Activated T-helper 9 cell treated with anti-CD3 and anti-CD28 coated beads, Interleukin-2, amount 50 U/mL, for 16 hours (primary cell): ENCODE data around the gene LRRC8E.
"Not testable (repeated sequence)": the region's sequence is repeated elsewhere in the genome, so short reads cannot be mapped to it uniquely, and the experiment has no call there.

Experiments
- DNase-seq: peaks from one replicate; pipeline ENCODE4 v3.0.0-alpha.2; 2020; ENCODE audit warnings: low read depth

The LRRC8E gene

GRCh38 chr19:7855426-7856108, 32.7 kb upstream of the LRRC8E start:
- DNase-seq, result no peak

- DNase-seq, result no peak
Observed at GRCh38 chr19:7856109-7856591, 32.2 kb upstream of the LRRC8E start.

GRCh38 chr19:7856679-7857663, 31.3 kb upstream of the LRRC8E start:
- no peak for DNase-seq

DNA sequence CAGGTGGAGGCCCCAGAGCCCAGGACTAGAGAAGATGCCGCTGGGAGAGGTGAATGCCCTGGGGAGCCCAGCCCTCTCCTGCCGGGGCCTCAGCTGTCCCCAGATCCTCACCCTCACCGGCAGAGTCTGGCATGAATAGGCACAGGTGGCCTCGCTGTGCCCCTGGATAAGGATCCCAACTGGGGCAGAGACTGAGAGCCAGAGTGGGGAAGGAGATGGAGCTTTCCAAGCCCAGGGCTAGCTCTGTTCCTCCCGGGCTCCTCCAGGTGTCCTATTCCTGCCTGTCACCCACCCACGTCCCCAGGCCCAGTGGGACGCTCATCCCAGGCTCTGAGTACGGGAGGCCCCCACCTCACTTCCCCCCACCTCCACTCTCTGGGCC, 30.6 kb upstream of the LRRC8E start:
- no peak for DNase-seq

DNA sequence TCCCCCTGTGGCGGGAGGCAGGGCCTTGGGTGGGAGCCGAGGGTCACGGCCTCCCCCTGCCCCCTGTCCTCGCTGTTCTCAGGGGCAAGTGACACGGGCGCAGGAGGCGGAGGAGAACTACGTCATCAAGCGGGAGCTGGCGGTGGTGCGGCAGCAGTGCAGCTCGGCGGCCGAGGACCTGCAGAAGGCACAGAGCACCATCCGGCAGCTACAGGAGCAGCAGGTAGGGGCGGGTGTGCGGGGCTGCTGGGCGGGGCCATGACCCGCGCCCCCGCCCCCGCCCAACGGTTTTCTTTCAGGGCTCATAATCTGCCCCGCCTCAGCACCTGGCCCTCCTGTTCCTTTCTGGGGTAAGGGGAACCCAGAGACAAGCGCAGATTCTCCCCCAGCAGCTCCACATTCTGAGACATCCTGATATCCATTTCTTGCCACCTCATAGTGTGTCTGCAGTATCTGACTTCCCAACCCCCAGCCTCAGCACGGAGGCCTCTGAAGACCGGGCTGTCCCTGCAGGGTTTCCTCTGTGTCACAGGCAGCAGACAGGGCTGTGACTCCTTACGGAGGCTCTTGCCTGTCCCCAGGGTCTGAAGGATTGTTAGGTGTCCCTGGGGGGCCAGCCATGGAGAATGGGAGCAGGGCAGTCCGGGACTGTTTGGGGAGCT, 30.1 kb upstream of the LRRC8E start:
- DNase-seq, result no peak

DNA sequence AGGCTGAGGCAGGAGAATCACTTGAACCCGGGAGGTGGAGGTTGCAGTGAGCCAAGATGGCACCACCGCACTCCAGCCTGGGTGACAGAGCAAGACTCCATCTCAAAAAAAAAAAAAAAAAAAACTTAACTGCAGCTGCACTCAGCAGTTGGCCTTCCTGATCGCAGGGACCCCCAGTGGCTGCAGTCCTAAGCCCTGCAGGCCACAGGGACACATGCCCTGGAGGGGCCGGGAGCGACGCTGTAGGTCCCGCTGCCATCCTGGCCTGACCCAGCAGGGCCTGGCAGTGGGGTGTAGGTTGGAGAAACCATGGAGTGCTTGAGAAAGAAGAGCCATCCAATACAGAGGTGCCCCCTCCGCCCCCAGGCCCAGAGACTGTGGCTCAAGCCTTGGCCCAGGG, 29.2 kb upstream of the LRRC8E start:
- not testable (repeated sequence) for DNase-seq

GRCh38 chr19:7859831-7860713, 28.2 kb upstream of the LRRC8E start:
- DNase-seq, result no peak

GRCh38 chr19:7860714-7861618, 27.3 kb upstream of the LRRC8E start:
- no peak for DNase-seq

DNA sequence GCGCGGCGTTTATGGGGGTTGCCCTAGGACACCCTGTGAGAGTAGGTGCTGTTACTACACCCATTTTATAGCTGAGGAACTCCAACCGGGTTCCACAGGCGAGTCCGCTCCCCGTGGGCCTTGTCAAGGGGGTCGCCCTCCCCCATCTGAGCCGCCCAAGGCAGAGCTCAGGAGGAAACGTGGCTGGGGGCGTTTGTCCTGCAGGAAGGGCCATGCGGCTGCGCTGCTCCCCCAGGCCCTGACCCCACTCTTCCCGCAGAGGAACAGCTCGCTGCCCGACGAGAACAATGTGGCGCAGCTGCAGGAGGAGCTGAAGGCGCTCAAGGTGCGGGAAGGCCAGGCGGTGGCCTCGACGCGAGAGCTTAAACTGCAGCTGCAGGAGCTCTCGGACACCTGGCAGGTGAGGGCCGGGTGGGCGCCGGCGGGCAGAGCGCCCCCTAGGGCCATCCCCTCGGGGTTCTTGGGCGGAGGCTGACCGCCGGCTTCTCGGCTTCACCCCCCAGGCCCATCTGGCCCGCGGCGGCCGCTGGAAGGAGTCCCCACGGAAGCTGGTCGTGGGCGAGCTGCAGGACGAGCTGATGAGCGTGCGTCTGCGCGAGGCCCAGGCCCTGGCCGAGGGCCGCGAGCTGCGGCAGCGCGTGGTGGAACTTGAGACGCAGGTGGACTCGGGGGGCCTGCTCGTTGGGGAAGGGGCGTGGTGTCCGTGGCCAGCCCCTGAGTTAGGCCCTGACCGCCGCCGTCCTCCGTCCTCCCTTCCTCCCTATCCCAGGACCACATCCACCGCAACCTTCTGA, 26.5 kb upstream of the LRRC8E start:
- DNase-seq, result no peak

DNA sequence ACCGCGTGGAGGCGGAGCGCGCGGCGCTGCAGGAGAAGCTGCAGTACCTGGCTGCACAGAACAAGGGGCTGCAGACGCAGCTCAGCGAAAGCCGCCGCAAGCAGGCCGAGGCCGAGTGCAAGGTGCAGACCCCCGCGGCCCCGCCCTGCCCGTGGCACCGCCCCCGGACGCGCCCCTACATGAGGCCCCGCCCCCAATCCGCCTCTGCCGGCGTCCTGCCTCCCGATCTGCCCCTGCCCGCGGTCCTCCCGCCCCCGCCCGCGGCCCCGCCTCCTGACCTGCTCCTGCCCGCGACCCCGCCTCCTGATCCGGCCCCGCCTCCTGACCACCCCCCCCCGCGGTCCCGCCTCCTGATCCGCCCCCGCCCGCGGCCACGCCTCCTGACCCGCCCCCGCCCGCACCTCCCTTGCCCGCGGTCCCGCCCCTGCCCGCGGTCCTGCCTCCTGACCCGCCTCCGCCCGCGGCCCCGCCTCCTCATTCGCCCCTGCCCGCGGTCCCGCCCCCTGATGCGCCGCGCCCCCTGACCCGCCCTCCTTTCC, 25.8 kb upstream of the LRRC8E start:
- peak; percentile 66 for DNase-seq

DNA sequence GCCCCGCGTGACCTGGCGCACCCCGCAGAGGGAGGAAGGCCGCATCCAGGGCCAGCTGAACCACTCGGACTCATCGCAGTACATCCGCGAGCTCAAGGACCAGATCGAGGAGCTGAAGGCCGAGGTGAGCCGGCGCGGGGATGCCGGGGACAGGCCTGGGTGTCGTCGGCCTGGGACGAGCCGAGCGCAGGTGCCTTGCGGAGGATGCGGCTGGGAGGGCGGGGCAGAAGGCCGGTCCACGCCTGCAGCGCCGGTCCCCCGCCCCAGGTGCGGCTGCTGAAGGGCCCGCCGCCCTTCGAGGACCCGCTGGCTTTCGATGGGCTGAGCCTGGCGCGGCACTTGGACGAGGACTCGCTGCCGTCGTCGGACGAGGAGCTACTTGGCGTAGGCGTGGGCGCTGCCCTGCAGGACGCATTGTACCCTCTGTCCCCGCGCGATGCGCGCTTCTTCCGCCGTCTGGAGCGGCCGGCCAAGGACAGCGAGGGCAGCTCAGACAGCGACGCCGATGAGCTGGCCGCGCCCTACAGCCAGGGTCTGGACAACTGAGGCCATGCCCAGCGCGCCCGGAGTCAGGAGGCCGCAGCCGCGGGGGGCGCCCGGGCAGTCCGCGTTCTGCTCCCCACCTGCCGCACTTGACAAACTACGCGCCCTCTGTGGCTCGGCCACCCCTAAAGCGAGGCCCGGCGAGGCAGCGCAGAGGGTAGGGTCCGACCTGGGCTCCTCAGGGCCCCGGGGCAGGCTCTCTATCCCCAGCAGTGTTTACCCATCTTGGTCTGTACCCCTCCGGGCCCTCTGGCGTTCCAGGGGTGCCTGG, 24.9 kb upstream of the LRRC8E start:
- DNase-seq, result no peak

DNA sequence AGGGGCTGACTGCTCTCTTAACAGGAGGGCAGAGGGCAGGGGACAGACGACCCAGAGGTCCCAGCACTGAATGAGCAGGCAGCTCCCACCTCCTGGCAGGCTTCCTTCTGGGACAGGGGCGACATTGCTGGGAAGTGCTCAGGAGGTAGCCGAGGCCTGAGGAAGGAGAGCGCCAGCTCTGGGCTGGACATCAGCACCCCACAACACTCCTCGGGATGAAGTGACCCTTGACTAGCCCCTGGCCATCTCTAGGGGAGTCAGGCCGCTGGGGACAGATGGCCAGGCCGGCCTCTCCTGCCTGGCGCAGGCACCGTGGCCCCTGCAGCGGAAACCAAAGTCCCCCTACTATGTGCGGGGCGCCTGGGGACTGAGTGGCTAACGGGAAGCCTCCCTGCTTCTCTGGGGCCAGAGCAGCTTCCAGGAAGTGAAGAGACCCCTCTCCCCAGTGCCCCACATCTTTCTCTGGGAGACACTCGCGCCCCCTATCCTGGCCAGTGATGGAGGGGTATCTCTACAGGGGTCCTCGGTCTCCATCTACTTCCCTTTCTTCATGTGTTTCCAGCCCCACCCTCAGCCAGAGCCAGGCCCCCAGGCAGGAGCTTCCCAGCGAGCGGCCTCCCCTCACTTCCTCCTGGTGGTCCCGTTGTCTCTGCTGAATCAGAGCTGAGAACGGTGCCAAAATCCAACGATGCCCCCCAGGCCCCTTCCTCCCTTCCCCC, 24.2 kb upstream of the LRRC8E start:
- DNase-seq, result no peak

GRCh38 chr19:7864690-7865074, 23.6 kb upstream of the LRRC8E start:
- DNase-seq, result no peak

DNA sequence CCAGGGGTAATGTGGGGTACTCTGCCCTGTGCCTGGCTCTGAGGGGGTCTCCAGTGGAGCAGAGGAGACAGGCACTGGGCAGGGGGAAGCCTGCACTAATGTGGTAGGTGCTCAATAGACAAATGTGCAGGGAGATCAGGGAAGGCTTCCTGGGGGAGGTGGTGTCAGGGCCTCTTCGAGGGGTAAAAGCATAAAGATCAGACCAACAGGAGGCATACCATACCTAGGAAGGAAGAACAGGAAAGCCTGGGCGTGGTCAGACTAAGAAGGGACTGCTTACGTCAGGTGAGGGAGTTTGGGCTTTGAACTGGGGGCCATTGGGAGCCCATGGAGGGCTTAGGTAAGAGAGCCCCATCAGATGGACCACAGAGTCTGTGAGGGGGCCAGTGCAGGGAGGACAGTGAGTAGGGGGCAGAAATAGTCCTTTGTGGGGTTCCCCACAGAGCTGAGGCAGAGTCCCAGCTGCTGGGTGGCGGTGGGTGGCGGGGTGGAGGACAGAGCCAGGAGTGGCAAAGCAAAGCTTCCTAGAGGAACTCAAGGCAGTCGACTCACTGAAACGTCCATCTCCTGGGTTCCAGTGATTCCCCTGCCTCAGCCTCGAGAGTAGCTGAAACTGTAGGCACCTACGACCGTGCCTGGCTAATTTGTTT, 22.9 kb upstream of the LRRC8E start:
- DNase-seq, result no peak

DNA sequence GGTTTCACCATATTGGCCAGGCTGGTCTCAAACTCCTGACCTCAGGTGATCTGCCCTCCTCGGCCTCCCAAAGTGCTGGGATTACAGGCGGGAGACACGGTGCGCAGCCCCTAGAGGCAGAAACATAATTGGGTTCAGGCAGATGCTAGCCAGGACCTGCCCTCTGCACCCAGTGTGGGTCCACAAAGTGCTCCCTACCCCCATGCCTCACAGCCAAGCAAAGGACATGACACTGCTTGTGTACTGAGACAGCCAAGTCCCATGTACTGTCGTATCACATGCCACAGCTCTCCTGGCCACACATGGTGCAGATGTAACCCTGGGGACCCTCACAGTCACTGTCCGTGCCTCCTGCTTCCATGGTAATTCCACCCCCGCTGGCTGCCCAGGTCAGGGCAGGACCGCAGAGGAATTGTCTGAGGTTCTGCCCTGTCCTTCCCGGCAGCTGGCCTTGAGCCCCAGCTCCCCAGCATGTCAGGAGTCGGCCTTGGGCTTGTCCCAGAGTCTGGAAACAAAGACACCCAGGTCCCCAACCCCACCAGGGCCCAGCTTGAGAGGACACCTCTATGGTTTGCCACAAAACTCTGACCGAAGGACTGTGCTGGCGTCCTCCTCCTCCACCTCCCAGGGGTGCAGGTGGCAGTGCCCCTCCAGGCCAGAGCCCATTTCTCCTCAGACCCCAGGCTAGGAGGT, 21.8 kb upstream of the LRRC8E start:
- no peak for DNase-seq

GRCh38 chr19:7867092-7867844, 21.0 kb upstream of the LRRC8E start:
- no peak for DNase-seq
